SKM-1 (cell line): Measurements from ENCODE around the gene MEX3A.
A peak's percentile ranks its signal among the peaks of the same experiment; 100 is the strongest.
"Not testable (repeated sequence)": the region's sequence is repeated elsewhere in the genome, so short reads cannot be mapped to it uniquely, and the experiment has no call there.

ENCODE experiments used
- DNase-seq: peaks from one replicate; lab custom pipeline; 2025; ENCODE audit not compliant: unreplicated experiment; lab: John Stamatoyannopoulos, UW

The MEX3A gene, protein sequence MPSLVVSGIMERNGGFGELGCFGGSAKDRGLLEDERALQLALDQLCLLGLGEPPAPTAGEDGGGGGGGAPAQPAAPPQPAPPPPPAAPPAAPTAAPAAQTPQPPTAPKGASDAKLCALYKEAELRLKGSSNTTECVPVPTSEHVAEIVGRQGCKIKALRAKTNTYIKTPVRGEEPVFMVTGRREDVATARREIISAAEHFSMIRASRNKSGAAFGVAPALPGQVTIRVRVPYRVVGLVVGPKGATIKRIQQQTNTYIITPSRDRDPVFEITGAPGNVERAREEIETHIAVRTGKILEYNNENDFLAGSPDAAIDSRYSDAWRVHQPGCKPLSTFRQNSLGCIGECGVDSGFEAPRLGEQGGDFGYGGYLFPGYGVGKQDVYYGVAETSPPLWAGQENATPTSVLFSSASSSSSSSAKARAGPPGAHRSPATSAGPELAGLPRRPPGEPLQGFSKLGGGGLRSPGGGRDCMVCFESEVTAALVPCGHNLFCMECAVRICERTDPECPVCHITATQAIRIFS

DNA sequence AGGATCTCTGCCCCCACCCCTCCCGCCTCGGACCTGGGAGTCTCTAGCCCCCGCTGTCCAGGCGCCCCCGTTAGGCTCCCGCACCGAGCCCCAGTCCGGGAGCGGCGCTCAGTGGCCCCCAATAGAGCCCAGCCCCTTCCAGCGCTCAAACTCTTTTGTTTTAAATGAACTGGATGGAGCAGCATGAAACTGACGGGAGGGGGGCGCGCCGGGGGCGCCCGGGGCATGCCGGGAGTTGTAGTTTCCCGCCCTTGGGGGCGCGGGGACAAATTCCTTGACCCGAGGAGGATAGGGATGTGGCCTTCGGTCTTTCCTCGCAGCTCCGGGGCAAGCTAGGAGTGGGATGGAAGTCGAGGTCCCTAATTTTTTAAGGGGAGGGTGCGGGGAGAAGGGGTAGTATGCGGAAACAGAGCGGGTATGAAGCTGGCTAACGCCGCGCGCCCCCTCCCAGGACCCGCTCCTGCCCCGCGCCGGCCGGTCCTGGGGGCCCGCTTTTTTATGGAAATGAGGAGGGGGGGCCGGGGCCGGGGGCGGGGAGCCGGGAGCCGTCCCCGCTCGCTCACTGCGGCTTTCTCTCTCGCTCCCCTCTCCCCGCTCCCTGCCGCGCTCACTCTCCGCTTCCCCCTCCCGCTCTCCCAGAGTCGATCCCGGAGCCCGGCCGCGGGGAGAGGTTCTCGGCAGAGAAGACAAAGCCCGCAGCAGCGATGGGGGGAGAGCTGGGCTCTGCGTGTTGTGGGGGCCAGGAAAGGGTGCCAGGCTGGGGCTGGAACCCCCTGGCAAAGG lies at the start of gene MEX3A:
Gene MEX3A (minus strand): TSS at position 157 of the 783 bp plus-strand sequence. CDS start 467 bp downstream, outside the sequence.
- peak; percentile 41 for DNase-seq

DNA sequence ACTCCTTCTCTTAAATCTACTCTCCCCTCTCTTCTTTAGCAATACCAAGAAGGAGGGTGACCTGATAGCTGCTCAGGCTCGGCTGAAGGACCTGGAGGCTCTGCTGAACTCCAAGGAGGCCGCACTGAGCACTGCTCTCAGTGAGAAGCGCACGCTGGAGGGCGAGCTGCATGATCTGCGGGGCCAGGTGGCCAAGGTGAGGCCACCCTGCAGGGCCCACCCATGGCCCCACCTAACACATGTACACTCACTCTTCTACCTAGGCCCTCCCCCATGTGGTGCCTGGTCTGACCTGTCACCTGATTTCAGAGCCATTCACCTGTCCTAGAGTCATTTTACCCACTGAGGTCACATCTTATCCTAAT lies 48.3 kb upstream of the MEX3A start:
- DNase-seq = no peak

DNA sequence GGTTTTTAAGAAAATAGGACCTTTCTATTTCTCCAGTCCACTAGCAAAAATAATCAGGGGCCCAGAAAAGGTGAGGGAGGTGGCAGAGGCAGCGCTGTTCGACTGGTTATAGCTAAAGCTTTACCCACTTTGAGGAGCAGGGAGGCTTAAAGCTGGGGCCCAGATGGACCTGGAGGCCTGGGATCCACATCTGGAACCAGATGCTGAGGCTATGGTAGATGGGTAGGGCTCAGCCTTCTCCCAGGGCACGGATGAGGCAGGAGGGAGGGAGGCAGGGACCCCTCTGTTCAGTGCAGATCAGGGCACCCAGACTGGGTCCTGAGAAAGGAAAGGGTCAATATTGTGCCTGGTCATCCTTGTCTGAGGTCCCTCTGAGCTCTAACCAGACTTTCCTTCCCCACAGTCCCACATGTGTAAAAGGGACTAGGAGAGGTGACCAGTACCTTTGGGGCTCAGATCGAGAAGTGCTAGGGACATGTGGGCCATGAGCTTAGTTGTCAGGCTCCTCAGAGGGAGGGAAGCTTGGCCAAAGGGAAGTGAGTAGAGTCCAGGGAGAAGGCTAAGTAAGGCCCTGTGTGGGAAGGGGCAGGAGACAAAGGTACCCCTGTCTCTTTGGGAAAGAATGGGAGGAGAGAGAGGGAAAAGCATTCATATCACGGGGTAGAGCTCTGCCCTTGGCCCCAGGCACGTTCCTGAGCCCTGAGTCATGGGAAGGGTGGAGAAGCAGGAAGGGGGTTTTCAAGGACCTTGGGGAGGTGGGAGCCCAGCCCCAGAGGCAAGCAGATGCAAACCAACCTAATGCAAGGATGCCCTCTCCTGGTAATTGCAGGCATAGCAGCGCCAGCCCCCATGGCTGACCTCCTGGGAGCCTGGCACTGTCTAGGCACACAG lies 47.7 kb upstream of the MEX3A start:
- DNase-seq = peak; percentile 53

DNA sequence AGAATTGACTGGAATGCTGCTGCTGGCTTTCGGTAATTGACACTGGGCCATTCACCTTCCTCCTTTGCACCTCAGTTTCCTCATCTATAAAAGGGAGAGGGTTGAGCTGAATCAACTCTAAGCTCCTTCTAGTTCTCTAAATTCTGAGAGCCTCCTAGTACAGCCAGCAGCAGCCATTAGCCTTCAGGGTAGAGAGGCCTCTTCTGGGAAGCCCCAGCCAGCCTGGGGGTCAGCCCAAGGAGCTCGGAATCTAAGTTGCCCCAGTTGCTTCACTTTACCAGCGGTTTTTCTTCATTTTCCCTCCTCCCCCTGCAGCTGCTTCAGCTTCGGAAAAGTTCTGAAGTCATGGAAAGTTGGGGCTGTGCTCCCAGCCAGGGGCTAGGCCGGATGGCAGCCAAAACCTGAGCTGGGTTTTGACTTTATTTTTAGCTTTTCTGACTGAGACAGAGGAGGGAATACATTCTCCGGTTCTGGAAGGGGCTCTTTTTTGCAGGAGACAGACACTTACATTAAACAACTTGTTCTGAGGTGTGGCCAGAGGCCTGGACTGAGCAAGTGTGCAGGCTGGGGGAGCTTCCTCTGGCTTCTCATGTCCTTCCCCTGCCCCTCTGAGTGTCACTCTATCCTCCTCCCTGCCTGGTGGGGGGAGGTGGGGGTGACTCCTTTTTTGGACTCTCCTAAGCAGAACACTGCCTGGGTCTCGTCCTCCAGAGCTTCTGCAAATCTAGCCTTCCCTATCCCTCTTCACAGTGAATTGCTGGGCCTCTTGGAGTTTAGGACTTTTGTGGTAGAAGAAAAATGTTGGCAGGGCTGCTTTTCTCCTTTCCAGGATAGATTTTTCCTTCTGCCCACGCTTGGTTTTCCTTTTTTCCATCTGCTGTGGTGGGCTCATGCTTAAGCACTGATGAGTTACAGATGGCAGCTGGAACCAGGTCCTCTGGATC lies 46.7 kb upstream of the MEX3A start:
- DNase-seq = peak; percentile 64

DNA sequence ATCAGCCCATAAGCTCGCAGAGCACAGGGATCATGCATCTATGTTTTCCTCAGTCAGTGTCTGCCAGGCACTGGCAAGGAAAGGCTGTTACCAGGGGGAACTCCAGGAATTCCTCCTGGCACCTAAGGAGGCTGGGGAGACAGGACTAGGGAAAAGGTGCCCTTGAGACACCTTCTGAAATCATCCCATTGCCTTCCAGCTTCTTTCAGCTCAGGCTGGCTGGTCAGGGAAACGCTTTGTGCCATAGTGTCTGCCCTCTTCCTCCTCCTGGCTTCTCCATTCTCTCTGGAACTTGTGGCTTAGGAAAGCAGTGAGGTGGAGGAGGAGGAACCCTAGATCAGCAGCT lies 46.0 kb upstream of the MEX3A start:
- DNase-seq = no peak

DNA sequence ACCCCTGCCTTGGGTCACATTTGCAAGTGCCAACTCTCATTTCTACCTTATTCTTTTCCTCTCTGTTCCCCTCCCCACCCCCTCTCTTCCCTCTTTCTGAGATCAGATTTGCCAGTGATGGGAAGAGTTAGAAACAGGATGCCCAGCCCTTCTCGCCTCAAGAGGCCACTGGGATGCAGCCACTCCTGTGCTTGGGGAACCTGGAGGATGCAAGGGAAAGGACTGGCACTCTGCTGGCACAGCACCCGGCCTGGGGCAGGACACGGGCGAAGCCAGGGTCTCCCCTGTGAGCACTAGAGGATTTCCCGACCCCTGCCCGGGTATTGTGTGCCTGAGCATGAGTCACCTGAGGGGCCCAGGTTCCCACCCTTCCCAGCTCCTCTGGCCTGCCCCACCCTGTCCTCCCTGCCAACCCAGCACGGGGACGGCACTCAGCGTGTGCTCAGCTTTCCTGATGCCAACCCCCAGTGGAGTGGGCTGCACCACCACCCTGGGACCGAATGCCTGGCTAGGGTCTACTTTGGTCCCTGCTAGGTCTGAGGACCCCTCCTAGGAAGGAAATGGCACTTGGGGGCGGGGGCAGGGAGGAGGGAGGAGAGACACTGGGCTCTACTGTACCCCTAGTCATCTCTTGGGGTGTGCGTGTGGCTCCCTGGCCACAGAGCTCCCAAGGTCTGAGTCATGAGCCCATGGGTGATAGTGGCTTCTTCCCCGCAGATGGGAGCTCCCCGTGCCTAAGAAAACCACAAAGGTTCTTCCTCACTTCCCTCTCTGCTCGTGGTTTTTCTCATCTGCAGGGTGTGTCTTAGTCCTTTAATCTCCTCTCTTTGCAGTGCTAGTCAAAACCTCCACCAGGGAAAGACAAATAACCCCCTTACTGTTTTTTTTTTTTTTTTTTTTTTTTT lies 44.6 kb upstream of the MEX3A start:
- DNase-seq = peak; percentile 96

DNA sequence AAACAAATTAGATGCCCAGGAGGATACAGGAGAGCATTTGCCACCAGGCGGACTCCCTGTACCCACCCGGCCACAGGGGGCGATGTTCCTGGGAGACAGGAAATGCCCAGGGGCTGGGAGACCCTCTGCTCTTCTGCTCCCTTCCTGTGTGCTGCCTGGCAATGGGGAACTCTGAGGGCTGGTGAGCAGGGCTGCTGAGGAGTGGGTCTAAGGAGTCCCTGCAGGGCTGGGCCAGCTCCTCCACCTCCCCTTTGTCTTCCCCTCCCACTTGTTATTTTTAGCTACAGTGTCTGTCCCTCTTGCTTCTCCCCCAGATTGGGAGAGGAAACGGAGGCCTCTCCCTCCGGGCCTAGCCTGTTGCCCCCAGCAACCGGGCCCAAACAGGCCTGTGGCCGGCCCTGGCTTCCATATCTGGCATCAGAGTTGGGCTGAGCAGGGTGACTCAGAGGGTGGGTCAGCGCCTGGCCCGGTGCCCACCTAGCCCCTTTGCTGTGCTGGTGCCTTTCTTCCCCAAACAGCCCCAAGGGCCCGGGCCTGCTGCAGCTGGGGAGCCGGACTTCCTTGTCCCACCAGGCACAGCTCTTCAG lies 43.9 kb upstream of the MEX3A start:
- peak; percentile 92 for DNase-seq

DNA sequence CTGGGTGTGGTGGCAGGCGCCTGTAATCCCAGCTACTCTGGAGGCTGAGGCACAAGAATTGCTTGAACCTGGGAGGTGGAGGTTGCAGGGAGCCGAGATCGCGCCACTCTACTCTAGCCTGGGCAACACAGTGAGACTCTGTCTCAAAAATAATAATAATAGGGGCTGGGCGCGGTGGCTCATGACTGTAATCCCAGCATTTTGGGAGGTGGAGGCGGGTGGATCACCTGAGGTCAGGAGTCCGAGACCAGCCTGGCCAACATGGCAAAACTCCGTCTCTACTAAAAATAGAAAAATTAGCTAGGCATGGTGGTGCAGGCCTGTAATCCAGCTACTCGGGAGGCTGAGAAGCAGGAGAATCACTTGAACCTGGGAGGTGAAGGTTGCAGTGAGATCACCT lies 43.3 kb upstream of the MEX3A start:
- DNase-seq = not testable (repeated sequence)

DNA sequence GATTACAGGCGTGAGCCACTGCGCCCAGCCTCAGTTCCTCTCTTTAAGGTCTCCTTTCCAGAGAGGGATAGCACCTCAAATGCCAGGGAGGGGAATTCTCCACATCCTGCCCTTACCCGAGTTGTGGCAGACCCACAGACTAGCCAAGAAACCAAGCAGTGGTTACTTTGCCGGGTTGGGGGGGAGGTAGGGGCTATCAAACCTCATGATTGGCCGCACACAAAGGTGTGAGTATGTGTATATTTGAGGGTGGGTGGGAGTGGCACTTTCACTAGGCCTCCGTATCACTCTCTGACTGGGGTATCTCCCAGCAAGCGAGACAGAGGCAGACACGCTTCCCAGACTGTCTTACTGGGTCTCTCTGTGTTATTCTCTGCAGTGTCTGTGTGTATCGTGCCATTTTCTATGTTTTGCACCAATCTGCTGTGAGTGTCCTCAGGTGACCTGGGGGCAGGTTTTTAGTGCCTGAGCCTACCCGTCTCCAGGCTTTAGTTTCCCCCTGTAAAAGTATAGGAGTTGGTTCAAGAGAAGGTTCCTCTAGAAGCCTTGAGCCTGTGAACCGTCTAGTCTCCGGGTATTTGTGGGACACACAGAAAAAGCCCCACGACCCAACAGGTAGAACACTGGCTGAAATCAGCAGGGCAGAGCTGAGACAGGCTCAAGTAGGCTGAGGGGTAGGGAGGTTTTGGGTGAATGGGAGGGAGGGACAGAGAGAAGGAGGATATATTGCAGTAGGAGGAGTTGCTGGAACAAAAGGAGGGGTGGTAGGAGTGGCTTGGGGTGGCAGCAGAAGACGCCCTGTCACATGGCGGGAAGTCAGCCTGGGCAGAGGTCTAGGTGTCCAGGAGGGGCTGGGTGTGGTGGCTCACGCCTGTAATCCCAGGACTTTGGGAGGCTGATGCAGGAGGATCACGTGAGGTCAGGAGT lies 42.6 kb upstream of the MEX3A start:
- no peak for DNase-seq

DNA sequence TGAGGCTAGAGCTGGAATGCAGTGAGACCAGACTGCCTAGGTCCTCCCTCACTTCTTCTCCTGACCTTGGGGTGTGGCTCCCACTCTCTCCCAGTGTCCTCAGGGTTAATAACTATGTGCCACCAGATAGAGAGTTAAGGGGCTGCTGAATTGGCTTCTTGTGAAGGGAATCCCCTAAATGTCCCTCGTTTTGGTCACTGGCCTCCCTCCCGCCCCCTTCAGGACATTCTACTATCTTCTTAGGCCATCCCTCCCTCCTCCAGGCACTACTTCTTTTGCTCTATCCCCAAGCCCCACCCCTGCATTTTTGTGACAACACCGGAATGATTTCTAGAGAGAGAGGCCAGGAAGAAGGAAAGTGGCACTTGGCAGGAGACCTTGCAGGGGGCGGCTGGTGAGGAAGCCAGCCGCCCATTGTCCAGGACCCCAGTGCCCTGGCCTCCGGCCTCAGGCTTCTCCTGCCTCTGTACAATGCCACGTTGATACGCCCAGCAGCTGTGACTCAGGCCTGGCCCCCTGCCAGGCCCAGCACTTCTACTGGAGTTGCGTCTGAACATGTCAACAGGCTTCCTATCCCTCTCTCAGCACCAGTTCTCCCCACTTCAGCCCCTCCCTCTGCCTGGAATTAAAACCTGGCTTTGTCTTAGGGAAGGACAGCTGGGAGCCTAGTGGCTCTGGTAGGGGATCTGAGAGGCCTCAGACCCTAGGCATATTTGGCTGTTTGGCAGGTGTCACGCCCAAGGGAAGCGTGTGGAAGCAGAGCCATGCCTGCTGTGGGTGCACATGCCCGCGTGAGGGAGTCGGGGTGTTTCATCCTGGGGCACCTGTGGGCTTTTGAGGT lies 41.3 kb upstream of the MEX3A start:
- peak; percentile 84 for DNase-seq

DNA sequence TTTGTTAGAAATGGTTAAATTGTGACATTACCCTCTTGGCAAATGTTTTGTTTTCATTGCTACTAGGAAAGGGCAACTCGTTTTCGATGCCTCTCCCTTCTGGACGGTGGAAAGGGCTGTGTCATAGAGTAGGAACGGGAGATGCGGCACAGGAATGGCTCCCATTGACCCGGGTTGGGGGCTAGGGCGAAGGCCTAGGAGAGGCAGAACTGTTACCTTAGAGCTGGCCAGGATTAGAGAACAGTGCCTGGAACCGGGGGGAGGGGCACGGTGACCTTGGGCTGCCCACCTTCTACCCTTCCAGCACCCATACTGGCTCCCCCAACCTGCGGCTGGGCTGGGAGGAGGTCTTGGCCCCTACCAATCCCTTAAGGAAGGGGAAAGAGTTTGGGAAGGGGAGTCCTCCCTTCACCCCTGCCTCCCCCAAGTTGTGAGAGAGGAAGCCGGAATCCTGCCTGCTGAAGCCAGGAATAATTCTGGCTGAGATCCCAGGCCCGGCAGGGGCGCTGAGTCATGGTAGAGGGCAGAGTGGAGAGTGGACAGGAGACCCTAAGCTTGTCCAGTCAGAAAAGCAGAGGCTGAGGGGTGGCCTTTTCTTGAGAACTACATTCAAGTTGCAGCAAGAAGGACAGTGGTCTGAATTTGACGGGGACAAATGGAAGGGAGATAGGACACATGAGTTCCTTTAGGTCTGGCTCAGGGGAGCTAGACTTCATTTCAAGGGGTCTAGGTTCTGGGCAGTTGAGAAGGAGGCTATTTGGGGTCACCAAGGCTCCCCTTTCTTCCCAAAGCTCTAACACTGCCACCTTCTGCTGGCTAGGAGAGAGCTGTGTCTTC lies 40.5 kb upstream of the MEX3A start:
- DNase-seq = no peak

DNA sequence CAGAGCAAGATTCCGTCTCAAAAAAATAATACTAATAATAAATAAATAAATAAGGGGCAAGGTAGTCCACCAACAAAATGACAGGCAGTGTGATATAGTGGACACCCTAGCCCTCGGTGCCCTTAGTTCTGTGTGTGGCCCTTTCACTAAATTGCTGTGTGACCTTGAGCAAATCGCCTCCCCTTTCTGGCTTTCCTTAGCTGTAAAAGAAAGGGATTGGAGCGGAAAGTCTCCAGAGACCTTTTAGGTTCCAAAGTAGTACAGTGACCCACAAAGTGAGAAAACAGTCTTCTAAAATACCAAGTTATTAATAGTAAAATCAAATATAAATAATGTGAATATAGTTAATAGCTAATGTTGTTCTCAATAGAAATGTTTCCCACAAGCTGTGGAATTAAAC lies 39.8 kb upstream of the MEX3A start:
- DNase-seq = no peak

DNA sequence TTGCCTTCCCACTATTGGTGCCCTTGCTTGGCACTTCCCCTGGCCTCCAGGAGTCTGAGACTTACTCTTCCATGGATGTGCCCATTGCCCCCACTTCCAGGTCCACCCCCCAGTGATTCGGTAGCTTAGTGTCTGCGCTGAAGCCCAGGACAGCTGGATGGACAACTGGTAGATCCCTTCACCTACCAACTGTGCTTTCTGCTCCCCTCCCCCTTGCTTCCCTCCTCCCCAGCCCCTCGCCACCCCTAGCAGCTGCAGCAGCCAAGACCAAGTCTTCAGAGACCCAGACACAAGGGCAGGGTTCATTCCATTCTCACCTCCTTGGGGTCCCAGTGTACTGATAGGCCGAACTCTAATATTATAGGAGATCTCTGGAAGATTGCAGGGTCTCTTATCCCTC lies 39.2 kb upstream of the MEX3A start:
- DNase-seq = no peak

DNA sequence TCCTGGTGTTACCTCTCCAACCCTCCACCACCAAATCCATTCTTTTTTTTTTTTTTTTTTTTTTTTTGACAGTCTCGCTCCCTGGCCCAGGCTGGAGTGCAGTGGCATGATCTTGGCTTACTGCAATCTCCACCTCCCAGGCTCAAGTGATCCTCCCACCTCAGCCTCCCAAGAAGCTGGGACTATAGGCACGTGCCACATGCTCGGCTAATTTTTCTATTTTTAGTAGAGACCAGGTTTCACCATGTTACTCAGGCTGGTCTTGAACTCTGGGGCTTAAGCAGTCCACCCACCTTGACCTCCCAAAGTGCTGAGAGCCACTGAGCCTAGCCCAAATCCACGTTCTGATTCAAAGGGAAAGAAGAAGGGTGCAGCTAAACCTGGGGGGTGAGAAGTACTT lies 38.7 kb upstream of the MEX3A start:
- DNase-seq = not testable (repeated sequence)

DNA sequence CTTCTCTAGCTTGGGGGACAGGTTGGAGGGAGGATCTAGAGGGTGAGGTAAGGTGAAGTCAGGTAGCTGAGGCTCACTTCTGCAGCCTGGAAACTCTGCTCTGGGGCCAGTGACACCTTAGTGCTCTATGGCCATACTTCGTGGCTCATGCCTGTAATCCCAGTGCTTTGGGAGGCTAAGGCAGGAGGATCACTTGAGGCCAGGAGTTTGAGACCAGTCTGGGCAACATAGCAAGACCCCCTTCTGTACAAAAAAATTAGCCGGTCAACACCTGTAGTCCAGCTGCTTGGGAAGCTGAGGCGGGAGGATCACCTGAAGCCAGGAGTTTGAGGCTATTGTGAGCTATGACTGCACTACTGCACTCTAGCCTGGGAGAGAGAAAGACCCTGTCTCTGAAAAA lies 38.1 kb upstream of the MEX3A start:
- DNase-seq = no peak
